ENCODE results near the gene KRT2.

The KRT2 gene

GRCh38 chr12:52630599-52631200, 21.3 kb downstream of the KRT2 start:
- ChIA-PET POLR2A (no interaction called here), CTCF (no interaction called here)
- no peak for DNase-seq (ENCODE audit: extremely low spot score)
- TF ChIP-seq, protein P1, sequence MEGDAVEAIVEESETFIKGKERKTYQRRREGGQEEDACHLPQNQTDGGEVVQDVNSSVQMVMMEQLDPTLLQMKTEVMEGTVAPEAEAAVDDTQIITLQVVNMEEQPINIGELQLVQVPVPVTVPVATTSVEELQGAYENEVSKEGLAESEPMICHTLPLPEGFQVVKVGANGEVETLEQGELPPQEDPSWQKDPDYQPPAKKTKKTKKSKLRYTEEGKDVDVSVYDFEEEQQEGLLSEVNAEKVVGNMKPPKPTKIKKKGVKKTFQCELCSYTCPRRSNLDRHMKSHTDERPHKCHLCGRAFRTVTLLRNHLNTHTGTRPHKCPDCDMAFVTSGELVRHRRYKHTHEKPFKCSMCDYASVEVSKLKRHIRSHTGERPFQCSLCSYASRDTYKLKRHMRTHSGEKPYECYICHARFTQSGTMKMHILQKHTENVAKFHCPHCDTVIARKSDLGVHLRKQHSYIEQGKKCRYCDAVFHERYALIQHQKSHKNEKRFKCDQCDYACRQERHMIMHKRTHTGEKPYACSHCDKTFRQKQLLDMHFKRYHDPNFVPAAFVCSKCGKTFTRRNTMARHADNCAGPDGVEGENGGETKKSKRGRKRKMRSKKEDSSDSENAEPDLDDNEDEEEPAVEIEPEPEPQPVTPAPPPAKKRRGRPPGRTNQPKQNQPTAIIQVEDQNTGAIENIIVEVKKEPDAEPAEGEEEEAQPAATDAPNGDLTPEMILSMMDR (IDR thresholded peaks at IDR 0.05; ENCODE audit: control extremely low read depth, extremely low read depth, low read depth, missing control alignments): no peak

DNA sequence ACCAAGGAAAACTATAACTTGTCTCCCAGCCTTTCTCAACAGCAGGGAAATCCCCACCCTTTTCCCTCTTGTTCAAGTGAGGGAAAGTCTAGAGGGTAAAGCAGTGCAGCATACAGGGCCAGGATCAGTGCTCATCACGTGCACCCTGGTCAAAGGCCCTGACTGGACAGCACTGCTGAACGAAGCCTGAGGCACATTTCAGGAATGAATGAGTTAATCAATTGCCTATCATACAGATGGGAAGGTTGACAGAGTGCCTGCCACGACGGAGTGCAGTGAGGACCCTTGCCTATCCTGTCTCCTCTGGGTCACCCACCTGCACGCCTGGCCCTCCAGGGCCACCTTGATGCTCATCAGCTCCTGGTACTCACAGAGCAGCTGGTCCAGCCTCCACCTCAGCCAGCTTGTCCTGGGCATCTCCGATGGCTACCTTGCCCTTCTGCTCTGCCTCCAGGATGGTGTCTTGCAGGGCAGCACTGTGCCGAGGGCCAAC, 22.0 kb downstream of the KRT2 start:
- DNase-seq (ENCODE audit: extremely low spot score): no peak
- CTCF ChIA-PET: no interaction called here
- TF ChIP-seq, protein P1 (IDR thresholded peaks at IDR 0.05; ENCODE audit: control extremely low read depth, extremely low read depth, low read depth, missing control alignments): no peak
- POLR2A ChIA-PET: no interaction called here

- TF ChIP-seq, protein P1 (IDR thresholded peaks at IDR 0.05; ENCODE audit: control extremely low read depth, extremely low read depth, low read depth, missing control alignments): no peak
- ChIA-PET CTCF (no interaction called here), POLR2A (no interaction called here)
- no peak for DNase-seq (ENCODE audit: extremely low spot score)
These were observed 22.6 kb downstream of the KRT2 start for GRCh38 chr12:52629281-52630007.

- TF ChIP-seq, protein P1 (IDR thresholded peaks at IDR 0.05; ENCODE audit: control extremely low read depth, extremely low read depth, low read depth, missing control alignments): no peak
- CTCF ChIA-PET: no interaction called here
- POLR2A ChIA-PET: no interaction called here
- no peak for DNase-seq (ENCODE audit: extremely low spot score)
These were observed 23.2 kb downstream of the KRT2 start for GRCh38 chr12:52628841-52629240.

DNA sequence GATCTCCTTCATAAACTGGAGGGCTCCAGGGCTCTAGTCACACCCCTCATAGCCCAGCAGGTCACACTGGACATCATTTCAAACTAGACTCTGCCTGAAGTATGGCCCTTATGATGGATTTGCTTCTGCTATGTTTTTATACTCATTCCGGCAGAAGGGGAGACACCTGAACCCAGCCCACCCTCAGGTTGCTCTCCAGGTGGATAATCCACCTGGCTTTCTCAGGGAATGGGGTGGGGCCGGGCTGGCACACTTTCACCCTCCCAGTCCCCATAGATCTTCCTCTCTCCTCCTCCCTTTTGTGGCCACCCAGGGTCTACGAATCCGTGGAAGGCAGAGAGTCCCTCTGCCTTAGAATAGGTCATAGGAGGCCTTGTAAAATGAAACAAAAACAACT, 23.9 kb downstream of the KRT2 start:
- ChIA-PET CTCF (no interaction called here), POLR2A (no interaction called here)
- TF ChIP-seq, protein P1 (IDR thresholded peaks at IDR 0.05; ENCODE audit: control extremely low read depth, extremely low read depth, low read depth, missing control alignments): no peak
- DNase-seq (ENCODE audit: extremely low spot score): no peak

GRCh38 chr12:52627395-52628110, 24.5 kb downstream of the KRT2 start:
- DNase-seq (ENCODE audit: extremely low spot score): no peak
- TF ChIP-seq, protein P1 (IDR thresholded peaks at IDR 0.05; ENCODE audit: control extremely low read depth, extremely low read depth, low read depth, missing control alignments): no peak
- CTCF ChIA-PET: interaction anchor here (1.0 kb wide), 1 partner anchor 17 kb away, joined by 5 read pairs; no protein-coding TSS in a partner anchor
- POLR2A ChIA-PET: no interaction called here

All from GM10248 (cell line).